ENCODE data around the gene BTNL2.

The BTNL2 gene

DNA sequence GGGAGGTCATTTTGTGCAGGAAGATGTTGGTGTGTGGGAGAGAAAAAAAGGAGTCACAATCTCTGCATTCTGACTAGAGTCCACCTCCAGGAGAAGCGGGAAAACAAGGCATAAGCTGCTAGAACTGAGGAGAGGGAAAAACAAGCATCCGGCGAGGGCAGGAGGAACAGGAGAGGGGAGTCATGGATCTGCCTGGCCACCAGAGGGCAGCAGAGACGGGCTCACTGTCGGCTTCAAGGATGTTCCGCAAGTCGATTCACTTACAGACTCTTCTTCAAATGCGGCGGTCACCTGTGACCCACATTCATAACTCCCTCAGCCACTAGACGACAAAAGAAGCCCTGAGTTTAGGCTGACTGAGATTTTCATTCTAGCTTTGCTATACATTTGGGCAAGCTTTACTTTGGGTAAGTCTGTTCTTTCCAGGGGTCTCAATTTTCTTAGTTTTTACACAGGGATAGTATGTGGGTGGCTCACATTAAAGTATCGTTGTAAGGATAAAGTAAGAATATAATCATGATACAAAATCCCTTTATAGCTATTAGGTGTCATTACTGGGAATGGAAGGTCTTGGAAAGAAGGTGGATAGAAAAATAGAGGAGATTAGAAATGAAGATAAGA lies 6.6 kb upstream of the BTNL2 start:
- DNase-seq (ENCODE audit: low spot score): peak; percentile 70

GRCh38 chr6:32411566-32412327 lies 4.8 kb upstream of the BTNL2 start:
- DNase-seq (ENCODE audit: low spot score): no peak

DNA sequence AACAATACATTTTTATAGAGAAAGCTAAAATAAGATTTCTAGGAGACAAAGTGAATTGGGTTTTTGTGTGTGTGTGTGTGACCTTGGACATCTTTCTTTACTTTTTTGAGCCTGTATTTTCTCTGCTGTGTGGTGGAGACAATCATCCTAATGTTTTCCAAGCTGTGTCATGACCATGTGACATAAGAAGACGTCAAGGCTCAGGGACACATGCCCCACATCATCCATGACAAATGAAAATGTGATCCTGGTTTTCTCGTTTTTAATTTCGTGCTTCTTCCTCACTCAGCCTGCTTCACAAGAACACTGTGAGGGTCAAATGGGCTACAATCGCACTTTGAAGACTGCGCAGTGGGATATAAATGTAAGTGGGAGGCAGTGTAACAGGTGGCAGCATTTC lies 3.9 kb upstream of the BTNL2 start:
- DNase-seq (ENCODE audit: low spot score): no peak

GRCh38 chr6:32406197-32406596 lies 784 bp downstream of the BTNL2 start:
- DNase-seq (ENCODE audit: low spot score): no peak

DNA sequence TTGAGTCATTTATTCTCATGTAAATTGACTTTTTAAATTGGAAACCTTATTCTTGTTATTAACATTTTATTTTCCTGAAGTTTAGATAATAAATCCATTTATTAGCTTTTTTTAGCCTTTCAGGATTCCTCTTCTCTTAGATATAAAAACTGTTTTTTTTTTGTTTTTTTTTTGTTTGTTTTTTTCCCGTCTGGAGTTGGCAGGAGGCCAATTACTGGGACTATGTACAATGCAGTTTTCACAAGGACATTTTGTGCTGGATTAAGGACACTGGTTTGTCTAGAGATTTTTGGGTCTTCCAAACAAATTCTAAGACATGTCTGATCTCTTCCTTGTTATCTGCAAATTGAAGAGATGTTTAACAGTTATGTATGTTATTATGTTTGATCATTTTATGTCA lies 1.3 kb downstream of the BTNL2 start:
- no peak for DNase-seq (ENCODE audit: low spot score)

- no peak for DNase-seq (ENCODE audit: low spot score)
Measured at GRCh38 chr6:32402812-32403211, 4.2 kb downstream of the BTNL2 start.

DNA sequence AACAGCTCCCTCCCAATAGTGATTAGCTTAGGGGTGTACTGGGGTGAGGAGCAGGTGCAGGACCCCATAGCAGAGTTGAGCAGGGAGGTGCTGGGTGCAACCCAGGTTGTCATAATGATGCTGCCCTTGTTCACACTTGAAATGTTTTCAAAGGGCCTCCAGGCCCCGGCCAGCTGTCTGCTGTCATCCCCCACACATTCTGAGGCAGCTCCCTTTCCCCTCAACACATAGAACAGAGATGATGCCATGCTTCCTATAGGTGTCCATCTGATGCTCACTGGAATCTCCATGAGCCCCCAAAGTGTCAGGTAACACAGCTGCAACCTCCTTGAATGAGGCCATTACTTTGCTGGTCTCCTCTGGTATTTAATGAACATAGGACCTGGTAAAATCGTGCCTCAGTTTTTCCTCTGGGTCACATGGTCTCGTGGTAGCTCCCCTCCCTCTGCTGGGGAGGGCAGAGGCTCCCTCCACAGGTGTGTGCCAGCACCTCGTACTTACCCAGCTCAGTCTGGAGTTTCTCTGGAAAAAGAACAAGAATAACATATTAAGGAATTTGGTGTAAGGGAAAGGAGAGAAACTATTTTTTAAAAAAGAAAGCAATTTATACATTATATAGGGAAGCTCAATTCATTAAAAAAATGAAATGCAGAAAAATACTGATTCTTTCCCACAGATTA lies 5.6 kb downstream of the BTNL2 start:
- DNase-seq (ENCODE audit: low spot score): no peak

- no peak for DNase-seq (ENCODE audit: low spot score)
Measured at GRCh38 chr6:32397252-32397920, 9.6 kb downstream of the BTNL2 start.

DNA sequence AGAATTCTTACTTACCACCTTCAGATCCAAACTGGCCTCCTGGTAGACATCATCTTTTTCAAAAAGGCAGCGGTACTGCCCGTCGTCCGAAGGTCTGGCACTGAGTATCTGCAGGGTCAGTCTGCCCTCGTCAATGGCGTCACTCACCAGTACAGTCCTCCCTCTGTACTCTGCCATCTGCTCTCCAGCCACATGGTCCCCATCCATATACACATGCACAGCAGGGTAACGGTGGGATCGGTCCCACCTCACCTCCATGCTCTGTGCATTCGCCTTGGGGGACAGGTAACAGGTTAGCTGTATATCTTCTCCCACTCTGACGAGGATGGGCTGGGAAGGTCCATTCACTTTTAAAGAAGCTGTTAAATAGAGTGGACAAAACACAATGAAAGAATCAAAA lies 11.0 kb downstream of the BTNL2 start:
- no peak for DNase-seq (ENCODE audit: low spot score)

DNA sequence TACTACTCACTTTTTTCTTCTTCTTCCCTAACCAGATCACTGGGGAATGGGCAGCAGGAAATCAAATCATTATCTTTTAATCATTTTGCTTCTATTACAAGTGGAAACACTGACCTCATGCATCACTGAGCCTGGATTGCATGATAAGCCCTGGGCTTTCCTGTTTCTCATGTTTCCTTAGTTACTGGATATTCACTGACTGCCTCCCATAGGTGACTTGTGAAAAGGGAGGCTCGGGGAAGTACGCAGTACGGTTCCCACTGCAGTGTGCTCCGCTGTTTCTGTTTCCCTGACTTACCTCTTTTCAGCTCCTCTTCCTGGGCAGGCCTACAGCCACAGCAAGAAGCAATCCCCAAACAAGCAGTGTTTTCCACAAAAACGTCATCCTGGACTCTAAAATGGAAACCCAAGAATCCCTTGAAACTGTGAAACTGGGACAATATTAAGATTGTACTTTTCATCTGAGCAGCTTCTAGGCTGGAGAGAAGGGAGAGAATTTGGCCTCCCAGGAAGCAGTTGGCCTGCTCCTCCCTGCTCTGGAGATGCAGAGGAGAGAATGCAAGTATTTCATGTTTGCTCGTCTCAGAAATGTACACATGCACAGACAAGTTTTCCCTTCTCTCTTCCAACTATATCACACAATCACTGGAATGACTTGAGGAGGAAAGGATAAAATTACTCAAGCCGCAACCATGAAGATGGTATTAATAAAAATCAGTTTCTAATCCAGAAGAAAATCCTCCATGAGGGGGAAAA lies 13.1 kb downstream of the BTNL2 start:
- DNase-seq (ENCODE audit: low spot score): no peak

- no peak for DNase-seq (ENCODE audit: low spot score)
Measured at GRCh38 chr6:32391505-32391904, 15.5 kb downstream of the BTNL2 start.

GRCh38 chr6:32387589-32388340 lies 19.2 kb downstream of the BTNL2 start:
- DNase-seq (ENCODE audit: low spot score): no peak

- DNase-seq (ENCODE audit: low spot score): no peak
Measured at GRCh38 chr6:32386040-32386439, 20.9 kb downstream of the BTNL2 start.

DNA sequence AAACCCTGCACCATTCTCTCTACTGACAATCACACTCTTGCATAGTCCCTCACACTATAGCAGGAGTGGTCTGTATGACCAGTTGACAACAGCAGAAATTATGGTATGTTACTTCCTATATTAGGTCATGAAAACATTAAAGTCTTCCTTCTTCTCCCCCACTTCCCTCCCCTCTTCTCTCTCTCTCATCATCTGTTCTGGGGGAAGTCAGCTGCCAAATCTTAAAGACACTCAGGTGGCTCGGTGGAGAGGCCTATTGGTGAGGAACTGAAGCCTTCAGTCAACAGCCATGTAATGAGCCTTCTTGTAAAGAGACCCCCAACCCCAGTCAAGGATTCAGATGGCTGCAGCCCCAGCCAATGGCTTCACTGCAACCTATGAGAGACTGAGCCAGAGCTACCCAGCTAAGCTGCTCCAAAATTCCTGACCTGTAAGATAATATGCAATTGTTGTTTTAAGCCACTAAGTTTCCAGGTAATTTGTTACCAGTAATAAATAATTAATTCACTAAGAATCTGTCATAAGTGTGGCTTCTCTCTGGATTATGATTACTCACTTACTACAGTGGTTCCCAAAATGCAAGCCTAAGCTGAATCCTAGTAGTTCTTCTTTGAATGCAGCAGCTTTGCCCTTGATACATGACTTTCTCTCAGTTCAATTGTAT lies 24.1 kb downstream of the BTNL2 start:
- DNase-seq (ENCODE audit: low spot score): no peak

DNA sequence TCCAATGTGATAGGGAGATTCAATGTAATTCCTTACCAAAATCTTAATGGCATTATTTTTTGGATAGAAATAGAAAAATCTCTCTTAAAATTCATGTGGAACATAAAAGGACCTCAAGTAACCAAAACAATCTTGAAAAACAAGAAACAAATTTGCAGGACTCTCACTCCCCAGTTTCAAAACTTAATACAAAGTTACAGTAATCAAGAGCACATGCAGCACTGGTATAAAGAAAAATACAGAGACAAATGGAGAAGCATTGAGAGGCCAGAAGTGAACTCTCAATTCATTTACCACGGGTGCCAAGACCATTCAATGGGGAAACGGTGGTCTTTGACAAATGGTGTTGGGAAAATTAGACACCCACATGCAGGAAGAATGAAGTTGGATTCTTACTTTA lies 27.4 kb downstream of the BTNL2 start:
- DNase-seq (ENCODE audit: low spot score): no peak

DNA sequence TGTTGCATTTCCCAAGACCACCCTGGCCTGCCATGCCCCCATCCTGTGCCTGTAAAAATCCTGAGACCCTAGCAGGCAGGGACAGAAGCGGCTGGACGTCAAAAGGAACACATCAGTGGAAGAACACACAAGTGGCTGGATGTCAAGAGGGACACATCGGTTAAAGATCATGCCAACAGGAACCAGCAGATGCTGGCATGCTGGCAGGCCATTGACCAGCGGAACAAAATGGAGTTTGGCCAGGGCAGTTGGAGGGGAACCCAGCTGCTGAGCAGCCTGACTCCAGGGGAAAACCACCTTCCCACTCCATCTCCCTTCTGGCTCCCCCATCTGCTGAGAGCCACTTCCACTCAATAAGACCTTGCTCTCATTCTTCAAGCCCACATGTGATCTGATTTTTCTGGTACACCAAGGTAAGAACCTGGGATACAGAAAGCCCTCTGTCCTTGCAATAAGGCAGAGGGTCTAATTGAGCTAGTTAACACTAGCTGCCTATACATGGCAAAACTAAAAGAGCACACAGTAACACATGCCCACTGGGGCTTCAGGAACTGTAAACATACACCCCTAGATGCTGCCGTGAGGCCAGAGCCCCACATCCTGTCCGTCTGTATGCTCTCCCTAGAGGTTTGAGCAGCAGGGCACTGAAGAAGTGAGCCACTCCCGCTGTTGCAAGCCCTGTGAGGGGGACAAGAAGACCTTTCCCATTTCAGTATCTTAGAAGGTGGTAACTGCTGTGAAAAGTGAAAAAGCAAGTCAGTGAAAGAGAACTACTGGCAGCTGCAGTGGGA lies 31.0 kb downstream of the BTNL2 start:
- no peak for DNase-seq (ENCODE audit: low spot score)

DNA sequence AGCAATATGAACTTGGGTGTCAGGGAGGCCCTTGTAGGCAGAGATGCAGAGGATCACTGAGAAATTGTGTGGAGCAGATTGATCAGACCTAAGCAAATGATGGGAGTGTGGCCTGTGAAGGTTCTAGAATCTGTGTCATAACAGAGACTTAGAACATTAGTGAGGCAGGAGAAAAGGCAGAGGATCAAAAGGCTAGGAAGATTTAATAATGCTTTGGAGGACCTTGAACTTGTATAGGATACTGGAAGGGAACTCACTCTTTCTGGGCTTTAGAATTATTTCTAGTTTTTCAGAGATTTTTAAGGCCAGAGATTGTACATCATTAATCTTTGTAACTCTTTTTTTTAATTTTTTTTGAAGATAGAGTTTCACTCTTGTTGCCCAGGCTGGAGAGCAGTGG lies 35.2 kb downstream of the BTNL2 start, which contains the start of gene TSBP1:
TSBP1 (minus strand) TSS at position 101 of the 400 bp plus-strand sequence. CDS start 197 bp downstream, outside the sequence.
- no peak for DNase-seq (ENCODE audit: low spot score)

DNA sequence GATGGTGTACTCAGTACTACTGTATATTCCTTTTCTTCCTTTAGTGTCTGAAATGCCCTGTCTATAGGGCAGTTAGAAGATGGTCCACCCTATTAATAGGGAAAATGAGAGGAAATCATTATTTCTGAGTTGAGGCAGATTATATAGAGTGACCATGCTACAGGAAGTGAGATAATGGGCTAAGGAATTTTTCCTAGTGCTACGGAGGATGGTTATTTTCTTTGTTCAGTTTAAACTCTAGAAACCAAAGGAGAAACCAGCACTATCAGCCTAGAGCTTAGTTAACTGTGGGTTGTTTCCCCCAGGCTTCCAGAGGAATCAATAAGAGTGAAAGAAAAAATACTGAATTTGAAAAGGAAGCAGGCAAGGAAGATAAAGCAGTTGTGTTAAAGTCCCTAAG lies 35.8 kb downstream of the BTNL2 start:
- no peak for DNase-seq (ENCODE audit: low spot score)

- DNase-seq (ENCODE audit: low spot score): no peak
Measured at GRCh38 chr6:32370505-32370904, 36.5 kb downstream of the BTNL2 start.

DNA sequence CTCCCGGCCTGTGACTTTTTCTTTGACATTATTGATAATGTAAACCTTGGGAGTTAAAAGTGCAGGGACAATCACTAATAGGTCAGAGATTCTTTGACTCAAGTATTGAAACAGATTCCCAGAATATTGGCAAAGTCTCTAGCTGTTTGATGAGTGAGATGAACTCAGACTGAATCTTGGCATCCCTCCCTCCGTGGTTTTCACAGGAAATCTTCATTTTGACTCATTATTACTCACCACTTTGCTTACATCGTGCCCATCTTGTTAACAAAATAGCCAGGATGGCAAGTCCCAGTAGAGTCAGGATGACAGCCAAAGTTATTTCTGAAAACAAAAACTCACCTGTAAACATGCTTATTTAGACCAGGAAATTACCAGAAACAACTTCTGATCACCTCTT lies 37.3 kb downstream of the BTNL2 start:
- DNase-seq (ENCODE audit: low spot score): peak; percentile 53
